Smooth muscle cell (in vitro differentiated cells): ENCODE data around the gene CTSS. TPM values are rescaled to one million over a fixed set of nuclear protein-coding genes. Genes with fewer than 3 reads are reported as not detected.
"Not testable (repeated sequence)": the region's sequence is repeated elsewhere in the genome, so short reads cannot be mapped to it uniquely, and the experiment has no call there.

Experiments
- DNase-seq: peaks from one replicate; lab custom pipeline; 2025; ENCODE audit not compliant: unreplicated experiment; lab: John Stamatoyannopoulos, UW
- H2AFZ ChIP-seq: fragments of 200-600 bp; sonication (generic); 2 replicates; pipeline ENCODE4 v1.6.0; 2016; ENCODE audit warnings: antibody characterized with exemption, low read depth, mild to moderate bottlenecking
- H3F3A ChIP-seq: fragments of 200-600 bp; sonication (generic); 2 replicates; pipeline ENCODE4 v1.6.0; 2017; ENCODE audit warnings: antibody characterized with exemption, low read depth
- H3K27ac ChIP-seq: fragments of 200-600 bp; sonication (generic); 2 replicates; pipeline ENCODE4 v1.5.1; 2016; ENCODE audit warnings: low read depth, mild to moderate bottlenecking
- H3K27me3 ChIP-seq: fragments of 200-600 bp; sonication (generic); 2 replicates; pipeline ENCODE4 v1.6.1; 2016; ENCODE audit warnings: low read depth, mild to moderate bottlenecking
- H3K36me3 ChIP-seq: fragments of 200-600 bp; sonication (generic); 2 replicates; pipeline ENCODE4 v1.5.1; 2016; ENCODE audit warnings: low read depth
- H3K4me1 ChIP-seq: fragments of 200-600 bp; sonication (generic); 2 replicates; pipeline ENCODE4 v1.5.1; 2016; ENCODE audit warnings: low read depth
- H3K4me2 ChIP-seq: fragments of 200-600 bp; sonication (generic); 2 replicates; pipeline ENCODE4 v1.6.0; 2016; ENCODE audit warnings: mild to moderate bottlenecking
- H3K4me3 ChIP-seq: fragments of 200-600 bp; sonication (generic); 2 replicates; pipeline ENCODE4 v1.5.1; 2016; ENCODE audit warnings: mild to moderate bottlenecking
- H3K79me2 ChIP-seq: fragments of 200-600 bp; sonication (generic); 2 replicates; pipeline ENCODE4 v1.6.0; 2016; ENCODE audit warnings: low read depth, mild to moderate bottlenecking
- H3K9ac ChIP-seq: fragments of 200-600 bp; sonication (generic); 2 replicates; pipeline ENCODE4 v1.6.0; 2016; ENCODE audit warnings: low read depth
- H3K9me3 ChIP-seq: fragments of 200-600 bp; sonication (generic); replicated peaks from 2 replicates; pipeline ENCODE4 v1.5.1; 2016; ENCODE audit warnings: low read depth
- H4K20me1 ChIP-seq: fragments of 200-600 bp; sonication (generic); 2 replicates; pipeline ENCODE4 v1.6.0; 2016; ENCODE audit warnings: low read depth
- CTCF ChIP-seq: fragments of 200-600 bp; sonication (generic); IDR thresholded peaks from 2 replicates; pipeline ENCODE4 v1.5.1; 2017; ENCODE audit warnings: borderline replicate concordance, mild to moderate bottlenecking, antibody characterized with exemption; ENCODE audit not compliant: insufficient read depth, poor library complexity, severe bottlenecking
- WGBS: methylation state at CpG from one replicate; pipeline ENCODE4 v1.1.7; 2016; ENCODE audit warnings: low lambda C conversion rate; 5-methylcytosine and 5-hydroxymethylcytosine counted together
- polyA plus RNA-seq: library from polyadenylated mRNA; unstranded; fragments of >200 nt; fragmentation: Nextera tagmentation; extraction: Ambion mirVana; gene quantifications from 2 replicates; pipeline ENCODE4 v1.2.1, GENCODE V29; 2016
- total RNA-seq: library from RNA; depleted of rRNA; stranded (reverse); fragments of >200 nt; gene quantifications from 2 replicates; pipeline ENCODE4 v1.2.3, GENCODE V29; 2014

The CTSS gene
- total and polyA plus RNA-seq, 2 experiments from 2014 or later, result 1.4 to 2.8 TPM

GRCh38 chr1:150778409-150778808 lies 12.8 kb upstream of the CTSS start:
- Histone ChIP-seq H3K9ac (no peak overlapping the region), H3K4me2 (no peak overlapping the region), H3F3A (no peaks in the 10 kb centered on the region), H3K36me3 (no peaks in the 10 kb centered on the region), H3K27ac (no peak overlapping the region), H3K4me3 (no peak overlapping the region), H3K4me1 (no peaks in the 10 kb centered on the region), H2AFZ (no peak overlapping the region), H3K27me3 (no peaks in the 10 kb centered on the region), H4K20me1 (no peaks in the 10 kb centered on the region), H3K79me2 (no peaks in the 10 kb centered on the region), H3K9me3 (no peaks in the 10 kb centered on the region)
- no peak for DNase-seq
- TF ChIP-seq CTCF, result no peak
- 88% methylated on average over 1 of the region's 1 CpG for whole genome bisulfite sequencing

GRCh38 chr1:150777544-150777943 lies 12.0 kb upstream of the CTSS start:
- TF ChIP-seq CTCF, result no peak
- no peak overlapping the region for H3K4me3 ChIP-seq
- no peaks in the 10 kb centered on the region for H3K27me3 ChIP-seq
- 100% methylated on average over 2 of the region's 2 CpGs for WGBS
- no peak for DNase-seq
- H3K4me1 ChIP-seq, result no peaks in the 10 kb centered on the region
- H3K4me2 ChIP-seq, result no peak overlapping the region
- H3K36me3 ChIP-seq, result no peaks in the 10 kb centered on the region
- H3K27ac ChIP-seq, result no peak overlapping the region
- H3K9me3 ChIP-seq, result no peaks in the 10 kb centered on the region
- H2AFZ ChIP-seq, result no peak overlapping the region
- no peaks in the 10 kb centered on the region for H3K79me2 ChIP-seq
- H3F3A ChIP-seq, result no peaks in the 10 kb centered on the region
- no peak overlapping the region for H3K9ac ChIP-seq
- H4K20me1 ChIP-seq, result no peaks in the 10 kb centered on the region

GRCh38 chr1:150775931-150776505 lies 10.4 kb upstream of the CTSS start:
- not testable (repeated sequence) for H3F3A ChIP-seq, DNase-seq, H3K27ac ChIP-seq, H3K4me3 ChIP-seq, H2AFZ ChIP-seq, H3K4me2 ChIP-seq, H3K9me3 ChIP-seq, H3K9ac ChIP-seq, H3K27me3 ChIP-seq, H3K4me1 ChIP-seq, H4K20me1 ChIP-seq, H3K79me2 ChIP-seq, H3K36me3 ChIP-seq
- 95% methylated on average over 13 of the region's 13 CpGs for WGBS

- no peak overlapping the region for H2AFZ ChIP-seq
- H3K4me2 ChIP-seq, result no peak overlapping the region
- 95% methylated on average over 3 of the region's 3 CpGs for WGBS
- no peaks in the 10 kb centered on the region for H4K20me1 ChIP-seq
- H3K36me3 ChIP-seq, result no peaks in the 10 kb centered on the region
- H3K4me1 ChIP-seq, result no peaks in the 10 kb centered on the region
- no peaks in the 10 kb centered on the region for H3K27me3 ChIP-seq
- H3K79me2 ChIP-seq, result no peaks in the 10 kb centered on the region
- no peak for DNase-seq
- H3F3A ChIP-seq, result no peaks in the 10 kb centered on the region
- no peak for TF ChIP-seq CTCF
- no peak overlapping the region for H3K4me3 ChIP-seq
- no peaks in the 10 kb centered on the region for H3K9me3 ChIP-seq
- H3K27ac ChIP-seq, result no peak overlapping the region
- no peak overlapping the region for H3K9ac ChIP-seq
Measured at GRCh38 chr1:150775276-150775675, 9.7 kb upstream of the CTSS start.
